K562 (cell line): ENCODE data around the gene UBA3. TPM values are rescaled to one million over a fixed set of nuclear protein-coding genes. Genes with fewer than 3 reads are reported as not detected.
A peak's percentile ranks its signal among the peaks of the same experiment; 100 is the strongest.

ENCODE experiments used
- ETV5 ChIP-seq: sonication (generic); formaldehyde crosslinking; IDR thresholded peaks from 2 replicates; pipeline ENCODE4 v1.4.0; 2020; ENCODE audit warnings: low read depth, mild to moderate bottlenecking, missing genetic modification reagents
- GABPA ChIP-seq: fragments of 200-800 bp; sonication (Bioruptor generic); conservative IDR thresholded peaks from 2 replicates; pipeline ENCODE4 v1.6.1; 2016; ENCODE audit warnings: low read depth, missing genetic modification characterization, missing compliant biosample characterization
- GABPB1 ChIP-seq: sonication (generic); formaldehyde crosslinking; IDR thresholded peaks from 2 replicates; pipeline ENCODE4 v1.8.0; 2022; ENCODE audit warnings: mild to moderate bottlenecking, missing genetic modification reagents
- MCM3 ChIP-seq: fragments of 450-650 bp; IDR thresholded peaks from 2 replicates; pipeline ENCODE4 v1.6.1; 2016
- MGA ChIP-seq: fragments of 450-650 bp; IDR thresholded peaks from 2 replicates; pipeline ENCODE4 v1.6.1; 2016; ENCODE audit warnings: mild to moderate bottlenecking, moderate library complexity
- PRPF4 ChIP-seq: fragments of 200-400 bp; formaldehyde crosslinking; IDR thresholded peaks from one replicate; pipeline ENCODE4 v1.6.1; 2017; ENCODE audit warnings: low read length, low read depth, mild to moderate bottlenecking; ENCODE audit not compliant: insufficient read depth, poor library complexity, severe bottlenecking
- PYGO2 ChIP-seq: fragments of 450-650 bp; IDR thresholded peaks from 2 replicates; pipeline ENCODE4 v1.6.1; 2016; ENCODE audit warnings: mild to moderate bottlenecking, missing genetic modification characterization, moderate library complexity, missing compliant biosample characterization
- RREB1 ChIP-seq: fragments of 250-450 bp; sonication (Bioruptor Pico); IDR thresholded peaks from 2 replicates; pipeline ENCODE4 v1.4.0; 2020
- ZNF143 ChIP-seq: sonication (generic); formaldehyde crosslinking; IDR thresholded peaks from 2 replicates; pipeline ENCODE4 v1.9.0; 2022; ENCODE audit warnings: mild to moderate bottlenecking, missing genetic modification reagents
- ZNF77 ChIP-seq: fragments of 250-450 bp; sonication (Bioruptor Pico); IDR thresholded peaks from 2 replicates; pipeline ENCODE4 v1.5.0; 2020
- ZNF778 ChIP-seq: fragments of 450-650 bp; formaldehyde crosslinking; IDR thresholded peaks from 2 replicates; pipeline ENCODE4 v1.4.0; 2020; ENCODE audit warnings: mild to moderate bottlenecking, moderate library complexity
- polyA plus RNA-seq, 8 experiments: library from polyadenylated mRNA; depleted of rRNA in 4 of 8; stranded (reverse) in 5 of 8; unstranded in 3 of 8; fragments of >200 nt; fragmentation: Nextera tagmentation in 2 of 8; fragmentation: Illumina TruSeq in 1 of 8; extraction: Ambion mirVana in 2 of 8; extraction: Trizol in 1 of 8; gene quantifications; 2 replicates each; pipeline versions ENCODE4 v1.2.1 to v1.2.3, GENCODE V29; 2011 to 2014; ENCODE audit warnings: inconsistent platforms in 1 of 8, missing spikeins in 1 of 8
- total RNA-seq, 7 experiments: library from RNA; depleted of rRNA in 6 of 7; stranded (reverse); fragments of >200 nt in 6 of 7; fragmentation: Illumina TruSeq in 2 of 7; extraction: Trizol in 2 of 7; gene quantifications; 2 replicates each; pipeline versions ENCODE4 v1.2.1 to v1.2.3, GENCODE V29; 2011 to 2021; ENCODE audit warnings: low replicate concordance in 1 of 7

Gene UBA3
- total and polyA plus RNA-seq, 9 of the 15 experiments (the other 6 are each of a cell fraction or from before 2014, with no cell fraction given) = 23.2 to 80.0 (median 38.6) TPM

GRCh38 chr3:69013253-69014021, 66.7 kb downstream of the UBA3 start, which contains the start of gene EOGT (continued):
- TF ChIP-seq MGA = peak; percentile 94
- TF ChIP-seq PYGO2 (tag) = no peak
- TF ChIP-seq RREB1 (CRISPR knock-in tag) = no peak
- TF ChIP-seq ZNF143 (CRISPR knock-in tag) = no peak
- TF ChIP-seq ZNF77 (CRISPR knock-in tag) = no peak
- no peak for TF ChIP-seq MCM3
- TF ChIP-seq PRPF4 = peak; percentile 56
- peak; percentile 79 for TF ChIP-seq GABPA
- peak; percentile 84 for TF ChIP-seq ETV5 (CRISPR knock-in tag)
- no peak for TF ChIP-seq ZNF778 (CRISPR knock-in tag)
- TF ChIP-seq GABPB1 (CRISPR knock-in tag) = peak; percentile 76
